Measurements from ENCODE around the gene FOLR1. TPM values are rescaled to one million over a fixed set of nuclear protein-coding genes. Genes with fewer than 3 reads are reported as not detected.
"Not testable (repeated sequence)": the region's sequence is repeated elsewhere in the genome, so short reads cannot be mapped to it uniquely, and the experiment has no call there.

Gene FOLR1
- total RNA-seq, 1 donor from 2014 or later: 5.6 TPM

GRCh38 chr11:72179804-72180396, 12.0 kb upstream of the FOLR1 start:
- TF ChIP-seq CTCF (IDR thresholded peaks at IDR 0.05; ENCODE audit: unreplicated experiment): no peak
- peaks cover 3% of the 10 kb centered on the region for H3K4me1 Mint-ChIP-seq (ENCODE audit: low read depth)
- no peak for DNase-seq (ENCODE audit: low spot score, unreplicated experiment)
- H3K9me3 Mint-ChIP-seq (ENCODE audit: low read depth): no peaks in the 10 kb centered on the region
- no peak overlapping the region for H3K4me3 Mint-ChIP-seq (ENCODE audit: low read depth)
- no peak overlapping the region for H3K27ac Mint-ChIP-seq
- no peaks in the 10 kb centered on the region for H3K36me3 Mint-ChIP-seq (ENCODE audit: insufficient read depth)
- H3K27me3 Mint-ChIP-seq: peaks cover 8% of the 10 kb centered on the region

- not testable (repeated sequence) for DNase-seq (ENCODE audit: low spot score, unreplicated experiment); H3K9me3 Mint-ChIP-seq (ENCODE audit: low read depth); H3K4me1 Mint-ChIP-seq (ENCODE audit: low read depth); H3K27ac Mint-ChIP-seq; H3K27me3 Mint-ChIP-seq; H3K36me3 Mint-ChIP-seq (ENCODE audit: insufficient read depth); H3K4me3 Mint-ChIP-seq (ENCODE audit: low read depth)
These were observed 10.9 kb upstream of the FOLR1 start for GRCh38 chr11:72180892-72181552.

- not testable (repeated sequence) for H3K4me3 Mint-ChIP-seq (ENCODE audit: low read depth); H3K27me3 Mint-ChIP-seq; H3K9me3 Mint-ChIP-seq (ENCODE audit: low read depth); H3K36me3 Mint-ChIP-seq (ENCODE audit: insufficient read depth); H3K27ac Mint-ChIP-seq; DNase-seq (ENCODE audit: low spot score, unreplicated experiment); H3K4me1 Mint-ChIP-seq (ENCODE audit: low read depth)
- peak; percentile 29 for TF ChIP-seq CTCF (IDR thresholded peaks at IDR 0.05; ENCODE audit: unreplicated experiment)
These were observed 10.4 kb upstream of the FOLR1 start for GRCh38 chr11:72181553-72181958.

- TF ChIP-seq CTCF (IDR thresholded peaks at IDR 0.05; ENCODE audit: unreplicated experiment): no peak
- H3K36me3 Mint-ChIP-seq (ENCODE audit: insufficient read depth): no peaks in the 10 kb centered on the region
- H3K27me3 Mint-ChIP-seq: no peaks in the 10 kb centered on the region
- no peak overlapping the region for H3K4me3 Mint-ChIP-seq (ENCODE audit: low read depth)
- peaks cover 18% of the 10 kb centered on the region for H3K4me1 Mint-ChIP-seq (ENCODE audit: low read depth)
- no peak overlapping the region for H3K27ac Mint-ChIP-seq
- no peak for DNase-seq (ENCODE audit: low spot score, unreplicated experiment)
- no peaks in the 10 kb centered on the region for H3K9me3 Mint-ChIP-seq (ENCODE audit: low read depth)
These were observed 3.7 kb upstream of the FOLR1 start for GRCh38 chr11:72188267-72188666.

GRCh38 chr11:72189455-72190250, 2.3 kb upstream of the FOLR1 start:
- Mint-ChIP-seq H3K4me3 (ENCODE audit: low read depth) (no peak overlapping the region), H3K27ac (no peak overlapping the region), H3K27me3 (no peaks in the 10 kb centered on the region), H3K9me3 (ENCODE audit: low read depth) (no peaks in the 10 kb centered on the region), H3K36me3 (ENCODE audit: insufficient read depth) (no peaks in the 10 kb centered on the region), H3K4me1 (ENCODE audit: low read depth) (peaks cover 18% of the 10 kb centered on the region)
- TF ChIP-seq CTCF (IDR thresholded peaks at IDR 0.05; ENCODE audit: unreplicated experiment): no peak
- DNase-seq (ENCODE audit: low spot score, unreplicated experiment): no peak

All from progenitor cell of endocrine pancreas (in vitro differentiated cells).